ENCODE data around the gene OCA2.

GRCh38 chr15:28086175-28086703 lies 12.9 kb downstream of the OCA2 start:
- peak; percentile 43 to 59 (median 56) for TF ChIP-seq CTCF (IDR thresholded peaks at IDR 0.05)
- no peak for TF ChIP-seq POLR2A (IDR thresholded peaks at IDR 0.05)
